Amniotic stem cell (primary cell): Measurements from ENCODE around the gene STK39.
A peak's percentile ranks its signal among the peaks of the same experiment; 100 is the strongest.
"Not testable (repeated sequence)": the region's sequence is repeated elsewhere in the genome, so short reads cannot be mapped to it uniquely, and the experiment has no call there.

ENCODE experiments used
- DNase-seq: peaks from one replicate; lab custom pipeline; 2025; lab: John Stamatoyannopoulos, UW

Gene STK39

DNA sequence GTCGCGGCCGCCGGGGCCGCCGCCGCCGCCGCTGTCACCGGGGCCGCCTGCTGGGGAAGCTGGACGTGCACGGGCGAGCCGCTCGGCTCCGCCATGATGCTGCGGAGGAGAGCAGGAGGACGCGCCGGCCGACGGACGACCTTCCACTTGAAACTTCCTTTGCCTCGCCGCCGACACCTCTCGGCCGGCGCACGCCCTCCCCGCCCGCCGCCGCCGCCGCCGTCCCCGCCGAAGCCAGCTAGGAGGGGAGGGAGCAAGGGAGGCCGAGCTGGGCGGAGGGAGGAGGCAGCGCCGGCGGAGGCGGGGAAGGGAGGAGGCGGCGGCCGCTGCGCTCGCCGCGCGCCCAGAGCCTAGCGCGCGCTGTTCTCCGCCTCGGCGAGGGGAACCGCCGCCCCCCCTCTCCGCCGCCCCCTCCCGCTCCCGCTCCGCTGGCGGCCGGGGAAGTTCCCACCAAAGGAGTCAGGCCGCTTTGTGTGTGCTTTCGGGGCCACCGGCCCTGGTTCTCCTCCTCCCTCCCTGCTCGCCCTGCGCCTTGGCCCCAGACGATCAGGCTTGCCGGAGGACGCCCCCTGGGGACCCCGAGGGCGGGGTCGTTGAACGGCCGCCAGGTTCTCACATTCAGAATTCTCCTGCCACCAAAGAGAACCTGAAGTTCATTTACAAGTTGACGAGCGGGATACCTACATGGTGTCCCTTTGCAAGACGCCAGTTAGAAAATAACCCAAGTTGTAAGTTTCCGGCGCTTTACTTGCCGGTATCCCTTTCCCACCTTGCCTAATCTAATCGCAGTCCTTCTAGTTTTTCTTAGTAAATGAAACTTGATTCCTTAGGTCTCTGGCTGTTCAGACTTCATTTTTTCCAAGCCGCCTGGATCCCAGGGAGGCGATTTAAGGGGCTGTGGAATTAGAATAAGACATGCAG lies at the start of gene STK39:
STK39 (minus strand) TSS at position 255 of the 921 bp plus-strand sequence; CDS start at position 95, 160 bp downstream.
- DNase-seq = peak; percentile 53

DNA sequence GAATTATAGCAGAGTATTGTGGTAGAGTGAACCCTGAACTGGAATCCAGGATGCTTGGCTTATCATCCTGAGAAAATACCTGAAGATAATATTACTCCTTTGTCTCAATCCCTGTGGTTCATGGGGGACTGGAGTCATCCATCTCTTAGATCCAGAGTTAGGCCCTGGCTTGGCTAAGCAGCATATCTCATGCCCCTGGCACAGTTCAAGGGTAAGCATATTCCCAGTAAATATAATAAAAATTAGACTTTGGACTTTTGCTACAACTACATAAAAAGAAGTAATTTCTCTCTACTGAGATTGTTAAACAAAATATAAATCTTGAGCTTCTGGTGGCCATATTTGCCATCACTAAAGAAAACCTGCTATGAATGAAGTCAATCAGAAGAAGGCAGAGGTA lies 47.7 kb upstream of the STK39 start:
- DNase-seq = no peak

DNA sequence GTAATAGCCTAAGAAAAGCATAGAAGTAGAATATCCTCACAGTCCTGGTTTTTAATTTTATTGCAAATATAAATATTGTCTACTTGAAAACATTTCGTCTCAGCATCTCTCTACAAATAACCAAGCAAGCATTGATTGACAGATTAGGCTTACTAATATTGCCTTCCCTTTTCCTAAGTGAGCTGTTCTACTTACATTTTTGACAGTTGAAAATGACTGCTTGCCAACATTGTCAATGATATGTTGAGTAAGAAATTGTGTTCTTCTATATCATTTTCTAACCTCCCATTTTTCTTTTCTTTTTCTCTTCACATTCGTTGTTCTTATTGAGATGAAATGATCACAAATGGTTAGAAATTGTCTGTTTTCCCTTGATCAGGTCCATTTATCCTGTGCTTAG lies 47.0 kb upstream of the STK39 start:
- DNase-seq = no peak

DNA sequence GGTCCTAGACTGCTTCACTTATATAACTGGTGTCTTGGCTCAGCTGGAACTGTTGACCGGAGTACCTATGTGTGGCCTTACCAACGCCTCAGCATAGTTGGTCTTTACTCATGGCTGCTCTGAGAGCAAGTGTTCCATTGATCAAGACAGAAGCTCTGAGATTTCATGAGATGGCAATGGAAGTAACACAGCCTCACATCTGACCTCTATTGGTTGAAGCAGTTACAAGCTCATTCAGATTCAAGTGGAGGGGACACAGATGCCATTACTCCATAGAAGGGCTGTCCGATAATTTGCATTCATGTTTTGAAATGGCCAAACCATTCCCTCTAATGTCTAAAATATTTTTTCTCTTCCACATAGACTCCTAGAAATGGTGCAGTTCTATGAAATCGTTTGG lies 46.4 kb upstream of the STK39 start:
- DNase-seq = no peak

GRCh38 chr2:168290391-168290790 lies 43.0 kb upstream of the STK39 start:
- no peak for DNase-seq

- DNase-seq = no peak
These were observed 42.5 kb upstream of the STK39 start for GRCh38 chr2:168289880-168290279.

- no peak for DNase-seq
These were observed 39.1 kb upstream of the STK39 start for GRCh38 chr2:168286535-168286934.

- no peak for DNase-seq
These were observed 31.1 kb upstream of the STK39 start for GRCh38 chr2:168278424-168278888.

GRCh38 chr2:168277276-168277675 lies 29.9 kb upstream of the STK39 start:
- no peak for DNase-seq

- no peak for DNase-seq
These were observed 24.8 kb upstream of the STK39 start for GRCh38 chr2:168272225-168272624.

DNA sequence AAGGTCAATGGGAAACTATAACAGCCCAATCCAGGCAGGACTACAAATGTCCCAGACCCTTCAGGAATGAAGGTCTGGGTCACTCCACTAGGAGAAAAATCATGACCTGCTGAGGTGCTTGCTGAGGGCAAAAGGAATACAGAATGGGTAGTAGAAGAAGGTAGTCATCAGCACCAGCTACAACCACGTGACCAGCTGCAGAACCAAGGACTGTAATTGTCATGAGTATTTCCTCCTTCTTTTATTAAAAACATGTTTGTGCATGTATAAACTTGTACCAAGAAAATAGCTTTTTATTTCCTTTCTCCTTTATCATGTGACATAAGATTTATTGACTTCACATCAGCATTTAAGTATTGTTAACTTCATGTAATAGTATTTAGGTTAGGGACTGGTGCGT lies 15.5 kb upstream of the STK39 start:
- not testable (repeated sequence) for DNase-seq

DNA sequence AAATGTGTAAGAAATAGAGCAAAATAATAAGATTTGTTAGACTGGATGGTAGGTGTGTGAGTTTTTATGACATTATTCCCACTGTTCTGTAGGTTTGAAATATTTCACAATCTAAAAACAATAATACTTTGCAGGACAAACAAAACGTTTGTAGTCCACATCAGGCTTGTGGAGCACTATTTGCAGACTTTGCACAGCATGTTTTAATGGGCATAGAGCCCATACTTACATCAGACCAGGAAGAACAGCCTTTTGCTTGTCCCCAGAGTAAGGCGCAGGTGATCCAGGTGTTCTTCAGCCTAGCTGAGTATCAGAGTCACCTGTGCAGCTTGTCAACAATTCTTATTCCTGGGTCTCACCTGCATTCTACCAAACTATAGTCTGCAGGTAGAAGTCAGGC lies 9.1 kb upstream of the STK39 start:
- DNase-seq = no peak

DNA sequence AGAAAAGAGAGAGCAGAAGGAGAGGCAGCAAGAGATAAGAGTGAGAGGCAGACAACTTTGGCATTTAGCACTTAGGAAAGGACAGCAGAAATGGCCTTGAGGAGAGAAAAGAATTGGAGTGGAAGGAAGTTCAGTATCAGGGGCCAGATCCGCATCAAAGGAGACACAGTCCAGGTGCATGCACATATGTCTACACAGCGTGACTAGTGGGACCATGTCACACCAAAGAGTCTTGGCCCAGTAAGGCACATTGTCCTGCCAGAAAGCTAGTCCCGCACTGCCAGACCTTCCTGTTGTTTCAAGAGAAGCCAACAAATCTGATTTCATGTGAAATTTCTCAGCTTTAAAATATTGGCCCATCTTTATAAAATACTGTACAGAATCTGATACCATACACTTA lies 8.5 kb upstream of the STK39 start:
- DNase-seq = no peak

- no peak for DNase-seq
These were observed 7.7 kb upstream of the STK39 start for GRCh38 chr2:168255103-168255502.

DNA sequence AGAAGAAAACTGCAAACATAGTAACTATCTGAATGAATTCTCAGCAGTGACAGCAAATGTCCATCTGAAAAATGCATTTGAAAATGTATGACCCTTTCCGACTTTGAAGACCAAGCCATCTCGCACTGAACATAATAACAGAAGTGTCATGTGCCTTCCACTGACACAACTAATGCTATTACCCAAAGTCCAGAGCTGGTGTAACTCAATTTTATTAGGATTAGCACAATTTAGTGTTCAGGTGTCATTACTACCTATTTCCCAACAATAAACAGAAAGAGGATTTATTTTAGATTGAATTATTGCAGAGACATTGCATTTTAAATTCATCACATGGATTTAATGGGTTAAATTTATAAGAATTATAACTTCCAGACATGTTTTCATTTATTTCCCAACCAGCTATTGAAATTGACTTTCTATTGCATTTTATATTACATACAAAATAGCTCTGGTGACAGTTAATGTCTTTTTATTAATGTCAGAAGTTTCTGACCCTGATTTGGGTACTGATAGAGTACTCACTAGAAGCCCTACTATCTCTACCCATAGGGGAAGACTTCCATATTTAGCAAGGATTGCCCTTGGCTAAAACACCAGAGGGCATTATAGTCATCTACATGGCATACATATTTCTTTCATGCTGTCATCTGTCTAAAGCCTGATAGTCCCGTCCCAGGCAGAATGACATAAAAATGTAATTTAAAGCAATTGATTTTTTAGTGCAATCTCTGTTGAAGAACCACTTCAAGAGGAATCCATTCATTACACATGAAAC lies 7.0 kb upstream of the STK39 start:
- peak; percentile 16 for DNase-seq

- no peak for DNase-seq
These were observed 6.0 kb upstream of the STK39 start for GRCh38 chr2:168253379-168253778.

GRCh38 chr2:168252976-168253375 lies 5.6 kb upstream of the STK39 start:
- no peak for DNase-seq

- DNase-seq = peak; percentile 49
These were observed 683 bp downstream of the STK39 start for GRCh38 chr2:168246483-168247340.

GRCh38 chr2:168246072-168246482 lies 1.3 kb downstream of the STK39 start:
- DNase-seq = no peak

DNA sequence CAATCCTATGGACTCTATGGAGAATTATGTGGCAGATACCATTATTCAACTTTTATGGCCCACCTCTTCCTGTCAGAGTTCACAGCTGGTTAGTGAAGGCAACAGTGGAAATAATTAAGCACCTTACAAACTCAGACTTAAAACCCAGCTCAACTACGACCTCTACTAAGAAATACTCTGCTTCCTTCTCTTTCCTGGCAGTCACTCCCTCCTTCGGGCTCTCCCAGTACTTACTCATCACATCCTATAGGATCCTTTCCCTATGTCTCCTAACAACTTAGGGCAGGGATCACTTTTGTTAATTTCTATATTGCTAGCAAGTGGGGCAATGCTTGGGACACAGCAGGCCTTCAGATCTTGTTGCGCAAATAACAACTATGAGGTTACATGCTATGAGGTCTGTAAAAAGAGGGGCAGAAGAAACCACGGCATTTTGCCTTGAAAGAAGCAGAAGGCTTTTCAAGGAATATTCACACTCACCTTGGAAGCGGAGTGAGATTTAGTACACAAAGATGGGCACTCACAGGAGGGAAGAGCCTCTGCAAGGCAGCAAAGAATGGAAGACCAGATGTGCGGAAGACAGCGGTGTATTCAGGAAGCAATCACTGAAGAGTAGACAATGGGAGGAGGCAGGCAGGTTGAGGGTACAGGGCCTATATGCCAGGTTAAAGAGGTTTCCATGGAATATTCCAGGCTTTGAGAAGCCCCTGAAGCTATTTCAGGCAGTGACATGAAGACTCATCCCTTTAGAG lies 2.1 kb downstream of the STK39 start:
- no peak for DNase-seq

GRCh38 chr2:168244318-168244717 lies 3.1 kb downstream of the STK39 start:
- DNase-seq = no peak
